HepG2 (cell line): Measurements from ENCODE around the gene ZNF3. TPM values are rescaled to one million over a fixed set of nuclear protein-coding genes. Genes with fewer than 3 reads are reported as not detected.

ENCODE experiments used
- ATAC-seq: fragments of 200-7000 bp; cut with Tn5 transposase; 3 replicates; pipeline ENCODE4 v1.9.1; 2020; ENCODE audit warnings: mild to moderate bottlenecking, moderate library complexity
- BruUV-seq: library from RNA; stranded (reverse); fragments of 400-500 nt; replicated peaks from 2 replicates; lab custom pipeline; 2021; lab: Mats Ljungman, UMichigan
- CTCF ChIA-PET: fragments of 300-600 bp; formaldehyde crosslinking; extraction: SDS; loops from one replicate; lab custom pipeline; 2021; ENCODE audit warnings: low total read pairs, inconsistent platforms, low intra/inter-chr PET ratio; lab: Yijun Ruan, JAX
- POLR2A ChIA-PET: fragments of 350-600 bp; sonication (Branson Sonifier 250); formaldehyde crosslinking; loops from one replicate; lab custom pipeline; 2020; ENCODE audit warnings: antibody characterized with exemption, inconsistent platforms; lab: Yijun Ruan, JAX
- DNase-seq: peaks from one replicate; pipeline ENCODE4 v3.0.0-alpha.2; 2015; ENCODE audit warnings: low spot score
- FAIRE-seq: peaks from 3 replicates; lab custom pipeline; 2011; peaks lifted over from hg19 to GRCh38; lab: Jason Lieb, UNC
- H2AFZ ChIP-seq: one replicate; pipeline ENCODE4 v1.6.1; 2011; ENCODE audit warnings: low read length, inconsistent platforms
- H3K27ac ChIP-seq: fragments of 300-600 bp; 3 replicates; pipeline ENCODE4 v1.8.0; 2011; ENCODE audit warnings: mixed run types, mild to moderate bottlenecking, mixed read lengths, low read length, inconsistent platforms; ENCODE audit not compliant: insufficient read depth; ENCODE audit errors: extremely low read length
- H3K27me3 ChIP-seq, 2 experiments: fragments of 200-600 bp in 1 of 2; 2 replicates in 1 of 2; 3 replicates in 1 of 2; pipeline versions ENCODE4 v1.6.0 to v1.8.0; 2011; ENCODE audit warnings: low read length in 2 of 2, mild to moderate bottlenecking in 2 of 2, moderate library complexity in 2 of 2, inconsistent platforms in 1 of 2; ENCODE audit not compliant: insufficient read depth in 2 of 2, control insufficient read depth in 1 of 2
- H3K36me3 ChIP-seq, 2 experiments: fragments of 200-600 bp in 1 of 2; replicated peaks in 1 of 2; 2 replicates in 1 of 2; 3 replicates in 1 of 2; pipeline versions ENCODE4 v1.5.1 to v1.8.0; 2011; ENCODE audit warnings: low read length in 2 of 2, inconsistent platforms in 1 of 2; ENCODE audit not compliant: insufficient read depth in 2 of 2, control insufficient read depth in 1 of 2
- H3K4me1 ChIP-seq: 2 replicates; pipeline ENCODE4 v1.5.1; 2012; ENCODE audit warnings: low read length, inconsistent platforms; ENCODE audit not compliant: insufficient read depth
- H3K4me2 ChIP-seq: 2 replicates; pipeline ENCODE4 v1.6.0; 2011; ENCODE audit warnings: low read depth, low read length, inconsistent platforms
- H3K4me3 ChIP-seq, 3 experiments: fragments of 200-600 bp in 1 of 3; sonication (generic), shearing (Covaris generic) in 1 of 3; replicated peaks in 1 of 3; 2 replicates each; pipeline ENCODE4 v1.5.1; 2011 to 2016; ENCODE audit warnings: low read length in 3 of 3, inconsistent platforms in 2 of 3, low read depth in 2 of 3, mild to moderate bottlenecking in 2 of 3, control low read depth in 1 of 3, mixed read lengths in 1 of 3; ENCODE audit not compliant: insufficient read depth in 1 of 3
- H3K79me2 ChIP-seq: one replicate; pipeline ENCODE4 v1.6.1; 2011; ENCODE audit warnings: low read length, inconsistent platforms; ENCODE audit not compliant: insufficient read depth
- H3K9ac ChIP-seq: 2 replicates; pipeline ENCODE4 v1.6.0; 2011; ENCODE audit warnings: mild to moderate bottlenecking, low read depth, low read length, inconsistent platforms; ENCODE audit not compliant: insufficient read depth
- H3K9me3 ChIP-seq: 2 replicates; pipeline ENCODE4 v1.5.1; 2012; ENCODE audit warnings: mild to moderate bottlenecking, low read length
- H4K20me1 ChIP-seq: 2 replicates; pipeline ENCODE4 v1.6.0; 2011; ENCODE audit warnings: inconsistent platforms, mild to moderate bottlenecking, low read length, moderate library complexity; ENCODE audit not compliant: insufficient read depth
- CENPT ChIP-seq: sonication (generic); formaldehyde crosslinking; IDR thresholded peaks from 2 replicates; pipeline ENCODE4 v1.8.0; 2022; ENCODE audit warnings: low read depth, mild to moderate bottlenecking, moderate library complexity, missing genetic modification reagents
- JUNB ChIP-seq: sonication (generic); formaldehyde crosslinking; IDR thresholded peaks from 2 replicates; pipeline ENCODE4 v1.8.0; 2022; ENCODE audit warnings: missing genetic modification reagents, mild to moderate bottlenecking, borderline replicate concordance
- PPARG ChIP-seq: conservative IDR thresholded peaks from 2 replicates; pipeline ENCODE4 v1.6.1; 2016; ENCODE audit warnings: missing biosample characterization, missing genetic modification reagents
- RBM22 ChIP-seq: fragments of 200-400 bp; formaldehyde crosslinking; optimal IDR thresholded peaks from 2 replicates; pipeline ENCODE3; 2017; ENCODE audit warnings: mild to moderate bottlenecking, low read length, moderate library complexity
- TBP ChIP-seq: sonication (generic); formaldehyde crosslinking; IDR thresholded peaks from 2 replicates; pipeline ENCODE4 v1.5.0; 2020; ENCODE audit warnings: missing genetic modification reagents
- ZC3H13 ChIP-seq: sonication (generic); formaldehyde crosslinking; IDR thresholded peaks from 2 replicates; pipeline ENCODE4 v1.8.1; 2023; ENCODE audit warnings: mild to moderate bottlenecking, missing genetic modification reagents, moderate library complexity
- ZNF253 ChIP-seq: sonication (generic); formaldehyde crosslinking; IDR thresholded peaks from 2 replicates; pipeline ENCODE4 v1.8.0; 2022; ENCODE audit warnings: mild to moderate bottlenecking, missing genetic modification reagents, borderline replicate concordance
- ZNF672 ChIP-seq: sonication (generic); formaldehyde crosslinking; IDR thresholded peaks from 2 replicates; pipeline ENCODE4 v1.8.1; 2022; ENCODE audit warnings: missing genetic modification reagents
- WGBS: methylation state at CpG from one replicate; pipeline ENCODE4 v1.1.6; 2017; ENCODE audit warnings: low lambda C conversion rate; 5-methylcytosine and 5-hydroxymethylcytosine counted together
- in situ Hi-C: cut with HindIII; loops from 2 replicates; pipeline ENCODE4 v1.10.0; 2017; ENCODE audit warnings: low pct_unique_long_range_greater_than_20kb; ENCODE audit not compliant: extremely low pct_ligation_motif_present
- intact Hi-C: fragments of 100-400 bp; cut with micrococcal nuclease; formaldehyde crosslinking; loops from one replicate; pipeline ENCODE4 v1.10.0; 2022; ENCODE audit not compliant: unreplicated experiment
- polyA plus RNA-seq, 8 experiments: library from polyadenylated mRNA; depleted of rRNA in 3 of 8; stranded (reverse) in 7 of 8; unstranded in 1 of 8; fragments of >200 nt; fragmentation: Illumina TruSeq in 4 of 8; extraction: Trizol in 4 of 8; gene quantifications; 2 replicates each; pipeline versions ENCODE4 v1.2.1 to v1.2.3, GENCODE V29; 2011 to 2016; ENCODE audit warnings: low read depth in 4 of 8, missing spikeins in 1 of 8, mixed read lengths in 1 of 8; ENCODE audit not compliant: insufficient read depth in 1 of 8
- total RNA-seq, 5 experiments: library from RNA; depleted of rRNA; stranded (reverse); fragments of >200 nt; fragmentation: Illumina TruSeq; extraction: Trizol; gene quantifications; 2 replicates each; pipeline ENCODE4 v1.2.3, GENCODE V29; 2016; ENCODE audit warnings: low read depth in 1 of 5
- TF ChIP-seq, protein P1 (sequence below): sonication (generic); formaldehyde crosslinking; IDR thresholded peaks from 2 replicates; pipeline ENCODE4 v1.5.1; 2020; ENCODE audit warnings: mild to moderate bottlenecking, moderate library complexity, missing genetic modification reagents

Gene ZNF3
- total and polyA plus RNA-seq, 2 of the 13 experiments (the other 11 are each of a cell fraction or from before 2014, with no cell fraction given): 33.7 to 56.9 TPM

DNA sequence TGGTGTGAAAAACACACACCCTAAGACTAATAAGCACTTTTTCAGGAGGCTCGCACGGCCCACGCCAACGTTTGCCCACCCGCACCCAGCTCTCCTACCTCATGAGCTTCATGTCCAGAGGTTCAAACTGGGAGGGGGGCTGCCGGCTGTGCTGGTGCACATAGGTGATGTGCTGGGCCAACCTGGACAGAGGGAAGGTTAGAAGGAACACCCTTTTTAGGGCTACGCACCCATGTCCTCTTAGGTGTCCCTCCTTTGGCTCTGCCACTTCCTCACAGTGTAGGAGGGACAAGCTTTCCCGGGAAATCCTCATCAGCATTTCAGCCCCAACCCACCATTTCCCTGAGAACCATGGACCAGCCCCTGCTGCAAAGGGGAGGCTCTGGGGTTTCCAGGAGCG, 13.8 kb upstream of the ZNF3 start:
- Histone ChIP-seq H3K9me3 (no peaks in the 10 kb centered on the region), H3K9ac (no peak overlapping the region), H3K4me1 (peaks cover 32% of the 10 kb centered on the region), H3K36me3 (peaks cover 59 to 92% of the 10 kb centered on the region in 2 experiments), H2AFZ (no peak overlapping the region), H3K4me2 (no peak overlapping the region), H3K4me3 (no peak overlapping the region), H3K27me3 (no peaks in the 10 kb centered on the region), H3K27ac (no peak overlapping the region), H3K79me2 (peaks cover 20% of the 10 kb centered on the region), H4K20me1 (no peaks in the 10 kb centered on the region; the same call in 1 of the 2 replicates)
- no peak for FAIRE-seq
- no TSS peak for BruUV-seq
- 92% methylated on average over 8 of the region's 9 CpGs for WGBS
- in situ Hi-C loops (no loop called here), intact Hi-C loops (no loop called here)
- no peak for DNase-seq
- no peak for ATAC-seq
- ChIA-PET CTCF (no interaction called here), POLR2A (no interaction called here)
- TF ChIP-seq TBP (CRISPR knock-in tag) (no peak), PPARG (CRISPR knock-in tag) (no peak), ZC3H13 (0 out of 2 replicates have a peak, but pooled peaks have one; percentile 21), CENPT (CRISPR knock-in tag) (no peak), JUNB (no peak), ZNF253 (CRISPR knock-in tag) (no peak), ZNF672 (no peak), RBM22 (peak; percentile 71)
- TF ChIP-seq, protein P1, sequence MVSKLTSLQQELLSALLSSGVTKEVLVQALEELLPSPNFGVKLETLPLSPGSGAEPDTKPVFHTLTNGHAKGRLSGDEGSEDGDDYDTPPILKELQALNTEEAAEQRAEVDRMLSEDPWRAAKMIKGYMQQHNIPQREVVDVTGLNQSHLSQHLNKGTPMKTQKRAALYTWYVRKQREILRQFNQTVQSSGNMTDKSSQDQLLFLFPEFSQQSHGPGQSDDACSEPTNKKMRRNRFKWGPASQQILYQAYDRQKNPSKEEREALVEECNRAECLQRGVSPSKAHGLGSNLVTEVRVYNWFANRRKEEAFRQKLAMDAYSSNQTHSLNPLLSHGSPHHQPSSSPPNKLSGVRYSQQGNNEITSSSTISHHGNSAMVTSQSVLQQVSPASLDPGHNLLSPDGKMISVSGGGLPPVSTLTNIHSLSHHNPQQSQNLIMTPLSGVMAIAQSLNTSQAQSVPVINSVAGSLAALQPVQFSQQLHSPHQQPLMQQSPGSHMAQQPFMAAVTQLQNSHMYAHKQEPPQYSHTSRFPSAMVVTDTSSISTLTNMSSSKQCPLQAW (CRISPR knock-in tag): no peak
